Osteoblast (primary cell): ENCODE results near the gene KRTAP10-2. TPM values are rescaled to one million over a fixed set of nuclear protein-coding genes. Genes with fewer than 3 reads are reported as not detected.

Source experiments
- DNase-seq: peaks from one replicate; pipeline ENCODE4 v3.0.0; 2011; ENCODE audit warnings: low spot score, mixed read lengths; ENCODE audit not compliant: insufficient read length; ENCODE audit errors: missing footprints
- H2AFZ ChIP-seq: 2 replicates; pipeline ENCODE4 v1.6.0; 2011; ENCODE audit warnings: mild to moderate bottlenecking, low read length
- H3K27ac ChIP-seq: 2 replicates; pipeline ENCODE4 v1.5.1; 2011; ENCODE audit warnings: mild to moderate bottlenecking, low read depth, low read length, moderate library complexity
- H3K27me3 ChIP-seq: 2 replicates; pipeline ENCODE4 v1.6.0; 2012; ENCODE audit warnings: mild to moderate bottlenecking, control low read depth, inconsistent platforms, low read length, moderate library complexity; ENCODE audit not compliant: insufficient read depth
- H3K36me3 ChIP-seq: 2 replicates; pipeline ENCODE4 v1.5.1; 2011; ENCODE audit warnings: mild to moderate bottlenecking, low read length, control low read depth, moderate library complexity; ENCODE audit not compliant: insufficient read depth
- H3K4me1 ChIP-seq: 2 replicates; pipeline ENCODE4 v1.5.1; 2011; ENCODE audit warnings: mild to moderate bottlenecking, low read length, control low read depth, moderate library complexity; ENCODE audit not compliant: insufficient read depth
- H3K4me2 ChIP-seq: 2 replicates; pipeline ENCODE4 v1.6.0; 2011; ENCODE audit warnings: mild to moderate bottlenecking, low read length; ENCODE audit not compliant: insufficient read depth
- H3K4me3 ChIP-seq: fragments of 200-600 bp; sonication (generic); 3 replicates; pipeline ENCODE4 v1.5.1; 2012; ENCODE audit warnings: mild to moderate bottlenecking, low read length, inconsistent platforms; ENCODE audit not compliant: insufficient read depth
- H3K79me2 ChIP-seq: 2 replicates; pipeline ENCODE4 v1.6.0; 2012; ENCODE audit warnings: mild to moderate bottlenecking, low read length, control low read depth, inconsistent platforms; ENCODE audit not compliant: insufficient read depth
- H3K9me3 ChIP-seq: 2 replicates; pipeline ENCODE4 v1.5.1; 2011; ENCODE audit warnings: low read depth, low read length, control low read depth
- H4K20me1 ChIP-seq: 2 replicates; pipeline ENCODE4 v1.6.0; 2012; ENCODE audit warnings: mild to moderate bottlenecking, low read length, control low read depth; ENCODE audit not compliant: insufficient read depth
- CTCF ChIP-seq: IDR thresholded peaks from 2 replicates; pipeline ENCODE4 v1.5.1; 2011; ENCODE audit warnings: mild to moderate bottlenecking, low read depth, low read length, moderate library complexity; ENCODE audit errors: extremely low read depth
- total RNA-seq: library from RNA; depleted of rRNA; stranded (reverse); fragments of >200 nt; gene quantifications from 2 replicates; pipeline ENCODE4 v1.2.3, GENCODE V29; 2012

The KRTAP10-2 gene
- total RNA-seq, 1 donor: not detected

GRCh38 chr21:44598061-44598460 lies 46.8 kb upstream of the KRTAP10-2 start:
- Histone ChIP-seq H3K27me3 (peaks cover 19% of the 10 kb centered on the region), H2AFZ (no peak overlapping the region), H3K4me3 (no peak overlapping the region), H3K36me3 (no peaks in the 10 kb centered on the region), H4K20me1 (no peaks in the 10 kb centered on the region), H3K27ac (no peak overlapping the region), H3K4me2 (no peak overlapping the region), H3K9me3 (no peaks in the 10 kb centered on the region), H3K79me2 (no peaks in the 10 kb centered on the region), H3K4me1 (no peaks in the 10 kb centered on the region)
- no peak for TF ChIP-seq CTCF
- no peak for DNase-seq

- TF ChIP-seq CTCF: no peak
- DNase-seq: no peak
- no peaks in the 10 kb centered on the region for H3K79me2 ChIP-seq
- H3K27ac ChIP-seq: no peak overlapping the region
- H4K20me1 ChIP-seq: no peaks in the 10 kb centered on the region
- H2AFZ ChIP-seq: no peak overlapping the region
- no peak overlapping the region for H3K4me3 ChIP-seq
- no peak overlapping the region for H3K4me2 ChIP-seq
- H3K9me3 ChIP-seq: no peaks in the 10 kb centered on the region
- H3K36me3 ChIP-seq: no peaks in the 10 kb centered on the region
- H3K4me1 ChIP-seq: no peaks in the 10 kb centered on the region
- peaks cover 30% of the 10 kb centered on the region for H3K27me3 ChIP-seq
Observed at GRCh38 chr21:44596068-44596725, 44.9 kb upstream of the KRTAP10-2 start.

- no peak for DNase-seq
- Histone ChIP-seq H3K9me3 (no peaks in the 10 kb centered on the region), H2AFZ (no peak overlapping the region), H3K4me2 (no peak overlapping the region), H3K4me3 (no peak overlapping the region), H3K4me1 (no peaks in the 10 kb centered on the region), H3K36me3 (no peaks in the 10 kb centered on the region), H4K20me1 (no peaks in the 10 kb centered on the region), H3K79me2 (no peaks in the 10 kb centered on the region), H3K27ac (no peak overlapping the region), H3K27me3 (peaks cover 30% of the 10 kb centered on the region)
- TF ChIP-seq CTCF: no peak
Observed at GRCh38 chr21:44595524-44595923, 44.2 kb upstream of the KRTAP10-2 start.

GRCh38 chr21:44594406-44594916 lies 43.2 kb upstream of the KRTAP10-2 start:
- DNase-seq: no peak
- no peaks in the 10 kb centered on the region for H3K36me3 ChIP-seq
- no peaks in the 10 kb centered on the region for H4K20me1 ChIP-seq
- no peak overlapping the region for H2AFZ ChIP-seq
- no peak for TF ChIP-seq CTCF
- no peaks in the 10 kb centered on the region for H3K9me3 ChIP-seq
- H3K79me2 ChIP-seq: no peaks in the 10 kb centered on the region
- H3K4me2 ChIP-seq: no peak overlapping the region
- no peak overlapping the region for H3K4me3 ChIP-seq
- H3K27ac ChIP-seq: no peak overlapping the region
- H3K27me3 ChIP-seq: peaks cover 30% of the 10 kb centered on the region
- no peaks in the 10 kb centered on the region for H3K4me1 ChIP-seq
